SK-N-SH treated with all-trans-retinoic acid at 6 μM for 48 hours (cell line): ENCODE measurements around the gene PFKL.

Source experiments
- ARNTL ChIP-seq: fragments of 450-650 bp; formaldehyde crosslinking; IDR thresholded peaks from 2 replicates; pipeline ENCODE4 v1.5.0; 2020; ENCODE audit warnings: low read depth, mild to moderate bottlenecking, moderate library complexity, borderline replicate concordance
- CSRNP3 ChIP-seq: fragments of 250-450 bp; sonication (Bioruptor Pico); IDR thresholded peaks from 2 replicates; pipeline ENCODE4 v1.5.1; 2021; ENCODE audit warnings: mild to moderate bottlenecking, moderate library complexity
- GLIS3 ChIP-seq: fragments of 250-450 bp; sonication (Bioruptor Pico); IDR thresholded peaks from 2 replicates; pipeline ENCODE4 v1.5.0; 2020; ENCODE audit warnings: mild to moderate bottlenecking, moderate library complexity
- POU6F1 ChIP-seq: fragments of 250-450 bp; sonication (Bioruptor Pico); IDR thresholded peaks from 2 replicates; pipeline ENCODE4 v1.8.0; 2021; ENCODE audit warnings: low read depth, mild to moderate bottlenecking, moderate library complexity, borderline replicate concordance
- RARB ChIP-seq: fragments of 250-450 bp; sonication (Bioruptor Pico); IDR thresholded peaks from 2 replicates; pipeline ENCODE4 v1.8.0; 2021; ENCODE audit warnings: mild to moderate bottlenecking, moderate library complexity
- ZFP3 ChIP-seq: fragments of 250-450 bp; sonication (Bioruptor Pico); IDR thresholded peaks from 2 replicates; pipeline ENCODE4 v1.5.0; 2020; ENCODE audit warnings: mild to moderate bottlenecking, moderate library complexity
- ZNF565 ChIP-seq: fragments of 450-650 bp; formaldehyde crosslinking; conservative IDR thresholded peaks from 2 replicates; pipeline ENCODE4 v1.5.0; 2020; ENCODE audit warnings: low read depth, mild to moderate bottlenecking, moderate library complexity
- ZNF8 ChIP-seq: fragments of 450-650 bp; formaldehyde crosslinking; IDR thresholded peaks from 2 replicates; pipeline ENCODE4 v1.5.0; 2020; ENCODE audit warnings: mild to moderate bottlenecking, moderate library complexity
- TF ChIP-seq, protein P1 (sequence below): fragments of 250-450 bp; sonication (Bioruptor Pico); IDR thresholded peaks from 2 replicates; pipeline ENCODE4 v1.5.0; 2020; ENCODE audit warnings: mild to moderate bottlenecking, moderate library complexity
- TF ChIP-seq, protein P2 (sequence below): fragments of 250-450 bp; sonication (Bioruptor Pico); IDR thresholded peaks from 2 replicates; pipeline ENCODE4 v1.8.0; 2020; ENCODE audit warnings: mild to moderate bottlenecking, moderate library complexity, borderline replicate concordance

DNA sequence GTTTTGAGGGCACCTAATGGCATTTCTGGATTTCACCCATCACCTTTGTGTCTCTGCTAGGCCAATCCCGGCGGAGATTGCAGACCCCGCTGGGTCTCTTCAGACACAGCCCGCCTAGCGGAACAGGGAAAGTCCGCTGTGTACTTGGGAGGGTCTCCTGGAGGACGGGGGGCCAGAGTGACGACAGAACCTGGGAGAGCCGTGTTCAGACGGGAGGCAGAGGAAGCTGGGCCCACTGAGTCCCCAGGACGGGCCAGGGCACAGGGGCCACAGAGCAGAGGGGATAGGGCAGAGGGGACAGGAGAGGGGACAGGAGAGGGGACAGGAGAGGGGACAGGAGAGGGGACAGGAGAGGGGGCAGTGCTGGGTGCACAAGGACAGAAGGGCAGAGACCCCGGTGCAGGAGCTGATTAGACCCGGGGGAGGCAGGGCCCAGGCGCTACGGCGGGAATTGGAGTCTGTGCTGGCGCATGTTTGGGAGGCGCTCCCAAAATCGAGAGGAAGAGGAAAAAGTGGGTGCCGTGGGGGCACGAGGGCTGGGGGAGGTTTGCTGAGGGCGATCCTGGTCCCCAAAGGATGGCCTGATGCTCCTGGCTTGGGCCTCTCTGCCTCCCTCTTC lies 66.2 kb downstream of the PFKL start:
- TF ChIP-seq POU6F1 (CRISPR knock-in tag): no peak
- no peak for TF ChIP-seq ZNF565
- TF ChIP-seq GLIS3 (CRISPR knock-in tag): no peak
- TF ChIP-seq, protein P1, sequence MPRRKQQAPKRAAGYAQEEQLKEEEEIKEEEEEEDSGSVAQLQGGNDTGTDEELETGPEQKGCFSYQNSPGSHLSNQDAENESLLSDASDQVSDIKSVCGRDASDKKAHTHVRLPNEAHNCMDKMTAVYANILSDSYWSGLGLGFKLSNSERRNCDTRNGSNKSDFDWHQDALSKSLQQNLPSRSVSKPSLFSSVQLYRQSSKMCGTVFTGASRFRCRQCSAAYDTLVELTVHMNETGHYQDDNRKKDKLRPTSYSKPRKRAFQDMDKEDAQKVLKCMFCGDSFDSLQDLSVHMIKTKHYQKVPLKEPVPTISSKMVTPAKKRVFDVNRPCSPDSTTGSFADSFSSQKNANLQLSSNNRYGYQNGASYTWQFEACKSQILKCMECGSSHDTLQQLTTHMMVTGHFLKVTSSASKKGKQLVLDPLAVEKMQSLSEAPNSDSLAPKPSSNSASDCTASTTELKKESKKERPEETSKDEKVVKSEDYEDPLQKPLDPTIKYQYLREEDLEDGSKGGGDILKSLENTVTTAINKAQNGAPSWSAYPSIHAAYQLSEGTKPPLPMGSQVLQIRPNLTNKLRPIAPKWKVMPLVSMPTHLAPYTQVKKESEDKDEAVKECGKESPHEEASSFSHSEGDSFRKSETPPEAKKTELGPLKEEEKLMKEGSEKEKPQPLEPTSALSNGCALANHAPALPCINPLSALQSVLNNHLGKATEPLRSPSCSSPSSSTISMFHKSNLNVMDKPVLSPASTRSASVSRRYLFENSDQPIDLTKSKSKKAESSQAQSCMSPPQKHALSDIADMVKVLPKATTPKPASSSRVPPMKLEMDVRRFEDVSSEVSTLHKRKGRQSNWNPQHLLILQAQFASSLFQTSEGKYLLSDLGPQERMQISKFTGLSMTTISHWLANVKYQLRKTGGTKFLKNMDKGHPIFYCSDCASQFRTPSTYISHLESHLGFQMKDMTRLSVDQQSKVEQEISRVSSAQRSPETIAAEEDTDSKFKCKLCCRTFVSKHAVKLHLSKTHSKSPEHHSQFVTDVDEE (CRISPR knock-in tag): no peak
- no peak for TF ChIP-seq ZFP3 (CRISPR knock-in tag)
- no peak for TF ChIP-seq ARNTL (CRISPR knock-in tag)
- TF ChIP-seq CSRNP3: no peak
- no peak for TF ChIP-seq RARB (CRISPR knock-in tag)
- no peak for TF ChIP-seq ZNF8 (CRISPR knock-in tag)
- TF ChIP-seq, protein P2, sequence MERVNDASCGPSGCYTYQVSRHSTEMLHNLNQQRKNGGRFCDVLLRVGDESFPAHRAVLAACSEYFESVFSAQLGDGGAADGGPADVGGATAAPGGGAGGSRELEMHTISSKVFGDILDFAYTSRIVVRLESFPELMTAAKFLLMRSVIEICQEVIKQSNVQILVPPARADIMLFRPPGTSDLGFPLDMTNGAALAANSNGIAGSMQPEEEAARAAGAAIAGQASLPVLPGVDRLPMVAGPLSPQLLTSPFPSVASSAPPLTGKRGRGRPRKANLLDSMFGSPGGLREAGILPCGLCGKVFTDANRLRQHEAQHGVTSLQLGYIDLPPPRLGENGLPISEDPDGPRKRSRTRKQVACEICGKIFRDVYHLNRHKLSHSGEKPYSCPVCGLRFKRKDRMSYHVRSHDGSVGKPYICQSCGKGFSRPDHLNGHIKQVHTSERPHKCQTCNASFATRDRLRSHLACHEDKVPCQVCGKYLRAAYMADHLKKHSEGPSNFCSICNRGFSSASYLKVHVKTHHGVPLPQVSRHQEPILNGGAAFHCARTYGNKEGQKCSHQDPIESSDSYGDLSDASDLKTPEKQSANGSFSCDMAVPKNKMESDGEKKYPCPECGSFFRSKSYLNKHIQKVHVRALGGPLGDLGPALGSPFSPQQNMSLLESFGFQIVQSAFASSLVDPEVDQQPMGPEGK (CRISPR knock-in tag): no peak
